HG02642 (cell line): ENCODE measurements around the gene EIF5B.

Experiments used
- ATAC-seq: cut with Tn5 transposase; IDR thresholded peaks from one replicate; pipeline ENCODE4 v1.9.1; 2021; ENCODE audit warnings: mild to moderate bottlenecking; ENCODE audit not compliant: unreplicated experiment, poor library complexity

EIF5B gene

DNA sequence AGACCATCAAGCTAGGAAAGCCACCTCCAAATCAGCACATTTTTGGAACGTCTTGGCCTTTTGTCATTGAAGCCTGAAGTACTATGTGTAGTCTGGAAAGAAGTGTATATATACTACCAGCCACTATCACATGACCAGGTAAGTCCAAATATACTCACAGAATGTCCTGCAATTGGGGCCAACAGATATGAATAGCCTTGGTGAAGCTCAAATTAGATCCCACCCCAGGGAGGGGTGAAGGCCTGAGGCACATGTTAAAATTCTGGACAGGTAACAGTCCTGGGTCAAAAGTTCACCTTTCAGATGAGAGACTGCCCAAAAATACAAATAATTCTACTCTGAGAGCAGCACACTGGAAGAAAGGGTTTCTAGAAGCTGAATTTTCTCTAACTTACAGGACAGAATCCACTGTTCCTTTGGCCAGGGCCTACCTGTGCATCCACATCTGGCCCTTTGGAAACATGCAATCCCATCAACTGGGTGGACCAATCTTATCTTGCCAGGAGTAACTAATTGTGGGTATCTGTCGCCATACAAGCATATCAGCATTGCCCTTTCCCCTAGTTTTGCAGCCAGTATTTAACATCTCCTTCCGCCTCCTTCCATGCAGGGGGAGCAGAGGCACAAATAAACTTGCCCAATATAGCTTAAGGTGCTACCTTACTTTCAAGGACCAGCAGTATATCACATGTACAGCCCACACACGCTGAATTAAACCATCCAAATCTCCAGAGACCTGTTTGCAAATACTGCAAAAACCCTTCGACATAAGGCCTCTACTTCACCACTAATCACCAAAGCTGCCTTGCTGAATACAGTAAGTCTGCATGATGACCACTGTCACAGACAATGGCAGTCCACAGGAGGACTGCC lies 67.8 kb downstream of the EIF5B start:
- no peak for ATAC-seq

DNA sequence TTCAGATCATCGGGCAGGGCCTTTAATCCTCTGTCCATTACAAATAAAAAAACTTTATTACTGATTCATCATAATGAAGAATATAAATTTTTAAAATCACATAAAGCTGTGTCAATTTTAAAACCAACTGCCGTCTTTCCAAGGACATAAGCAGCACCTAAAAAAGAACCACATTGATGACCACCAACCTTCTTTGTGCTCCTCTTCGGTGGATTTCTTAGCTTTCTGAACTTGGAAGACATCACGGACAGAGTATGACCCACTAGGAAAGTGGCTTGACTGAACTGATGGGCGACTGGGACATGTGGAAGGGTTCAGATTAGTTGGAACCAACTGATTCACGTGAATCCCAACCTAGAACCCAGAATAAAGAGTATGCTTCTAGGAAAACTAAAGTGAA lies 68.9 kb downstream of the EIF5B start:
- ATAC-seq, result no peak

DNA sequence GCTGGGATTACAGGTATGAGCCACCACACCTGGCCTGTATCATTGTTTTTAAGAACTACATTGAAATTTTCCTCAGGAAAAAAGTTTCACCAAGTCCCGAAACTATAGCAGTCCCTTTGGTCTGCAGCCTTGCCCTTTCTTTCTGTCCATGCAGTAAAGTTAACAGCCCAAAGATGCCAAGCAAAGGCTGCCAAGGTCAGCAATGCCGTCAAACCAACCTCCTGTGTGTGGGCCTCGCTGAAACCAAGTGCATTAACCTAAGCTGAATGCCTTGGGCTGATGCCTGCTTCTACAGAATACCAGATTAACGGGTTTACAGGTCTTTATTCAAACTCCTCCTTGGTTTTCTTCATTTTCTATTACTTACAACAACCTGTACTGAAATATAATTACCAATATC lies 73.1 kb downstream of the EIF5B start:
- ATAC-seq, result no peak

DNA sequence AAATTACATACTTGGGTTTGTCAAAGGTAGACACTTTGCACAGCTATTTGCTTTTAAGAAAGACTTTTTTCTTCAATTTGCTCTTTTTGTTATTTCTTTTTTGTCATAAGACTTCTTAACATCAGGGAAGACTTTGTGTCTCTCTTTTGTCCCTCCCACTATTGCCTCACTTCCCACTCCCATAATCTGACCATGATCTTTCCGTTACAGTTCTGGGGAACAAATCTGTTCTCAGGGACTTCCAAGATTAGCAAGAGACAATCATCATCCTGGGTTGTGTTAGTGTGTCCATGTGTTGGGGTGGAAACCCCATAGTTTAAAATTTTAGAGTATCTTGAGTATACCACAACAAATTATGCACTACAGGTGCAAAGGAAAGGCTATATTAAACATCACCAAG lies 77.4 kb downstream of the EIF5B start:
- no peak for ATAC-seq

DNA sequence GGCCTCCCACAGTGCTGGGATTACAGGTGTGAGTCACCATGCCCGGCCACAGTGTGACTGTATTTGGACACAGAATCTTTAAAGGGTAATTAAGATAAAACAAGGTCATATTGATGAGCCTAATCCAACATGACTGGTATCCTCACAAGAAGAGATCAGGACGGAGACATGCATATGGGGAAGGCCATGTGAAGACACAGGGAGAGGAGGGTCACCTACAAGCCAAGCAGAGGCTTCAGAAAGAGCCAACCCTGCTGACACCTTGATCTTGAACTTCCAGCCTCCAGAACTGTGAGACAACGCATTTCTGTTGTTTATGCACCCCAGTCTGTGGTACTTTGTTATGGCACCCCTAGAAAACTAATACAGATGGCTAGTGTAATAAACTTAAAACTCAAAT lies 80.2 kb downstream of the EIF5B start:
- ATAC-seq, result no peak

DNA sequence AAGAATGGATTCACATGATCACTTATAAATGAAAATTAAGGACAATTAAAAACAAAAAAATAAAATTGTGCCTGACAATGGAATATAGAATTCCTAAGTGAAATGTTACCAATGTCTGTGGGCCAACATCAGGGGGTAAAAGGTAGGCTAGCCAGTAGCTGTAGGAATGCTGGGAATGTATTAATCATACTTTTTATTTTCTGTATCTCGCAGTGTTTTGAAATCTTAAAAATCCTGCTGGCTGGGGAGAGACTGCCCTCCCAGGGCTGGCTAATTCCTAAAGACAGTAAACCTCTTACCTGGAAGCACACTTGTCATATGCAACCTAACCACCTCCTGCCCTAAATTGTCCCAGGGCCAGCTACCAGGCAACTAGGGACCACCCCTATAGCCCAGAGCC lies 82.8 kb downstream of the EIF5B start:
- ATAC-seq, result no peak

DNA sequence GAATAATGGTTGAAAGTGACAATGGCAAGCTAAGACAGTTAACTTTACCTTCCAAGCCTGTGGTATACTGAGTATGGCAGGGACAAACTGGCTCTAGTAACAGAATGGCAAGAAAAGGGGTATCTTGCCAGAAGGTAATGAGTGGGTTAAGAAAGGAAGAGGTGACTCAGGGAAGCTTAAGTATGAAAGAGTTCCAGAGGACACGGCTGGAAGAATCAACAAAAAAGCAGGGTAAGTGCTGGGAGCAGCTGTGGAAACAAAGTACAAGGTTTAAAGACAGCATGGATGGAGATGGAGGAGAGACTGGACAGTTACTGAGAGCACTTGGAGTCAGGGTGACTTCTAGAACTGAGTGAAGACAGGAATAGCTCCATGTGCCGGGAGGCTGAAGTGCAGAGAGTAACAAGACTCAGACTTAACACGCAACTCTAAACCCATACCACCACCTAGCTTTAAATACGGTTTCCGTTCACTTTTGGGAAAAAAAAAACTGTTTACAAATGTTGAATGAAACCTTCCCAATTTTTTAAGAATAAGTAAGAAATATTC lies 83.6 kb downstream of the EIF5B start:
- no peak for ATAC-seq

DNA sequence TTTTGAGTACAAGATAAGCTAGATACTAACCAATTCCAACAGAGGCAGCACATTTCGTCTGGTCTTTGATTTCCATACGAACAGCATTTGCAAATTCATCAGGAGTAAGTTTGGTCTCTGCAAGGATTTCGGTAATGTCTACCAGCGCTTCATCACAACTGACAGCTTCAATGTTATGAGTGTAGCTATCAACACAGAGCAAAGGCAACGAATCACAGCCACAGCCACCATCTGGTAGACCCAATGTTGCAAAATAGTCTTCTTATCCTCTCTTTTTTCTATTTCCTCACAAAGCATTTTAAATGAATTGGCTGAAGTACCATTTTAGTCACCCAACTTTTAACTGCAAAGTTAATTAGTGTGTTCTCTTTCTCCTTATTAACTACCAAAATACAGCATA lies 84.3 kb downstream of the EIF5B start:
- no peak for ATAC-seq

DNA sequence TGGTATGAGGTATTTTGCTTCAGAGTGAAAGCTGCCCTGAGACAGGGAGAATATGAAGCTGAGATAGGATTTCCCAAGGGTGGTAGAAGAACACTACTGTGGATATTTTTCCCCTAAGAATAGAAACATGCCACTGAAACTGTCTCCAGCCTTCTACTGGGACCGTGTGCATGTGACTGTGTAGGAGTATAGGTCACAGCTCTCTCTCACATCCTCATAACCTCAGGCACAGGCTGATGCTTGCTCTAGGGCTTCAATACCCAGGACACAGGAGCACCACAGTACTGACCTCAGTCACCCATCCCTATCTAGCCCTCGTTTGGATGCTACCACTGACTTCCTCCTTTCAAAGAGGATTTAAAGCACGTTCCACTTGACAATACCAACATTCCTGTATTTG lies 85.4 kb downstream of the EIF5B start:
- ATAC-seq, result no peak

DNA sequence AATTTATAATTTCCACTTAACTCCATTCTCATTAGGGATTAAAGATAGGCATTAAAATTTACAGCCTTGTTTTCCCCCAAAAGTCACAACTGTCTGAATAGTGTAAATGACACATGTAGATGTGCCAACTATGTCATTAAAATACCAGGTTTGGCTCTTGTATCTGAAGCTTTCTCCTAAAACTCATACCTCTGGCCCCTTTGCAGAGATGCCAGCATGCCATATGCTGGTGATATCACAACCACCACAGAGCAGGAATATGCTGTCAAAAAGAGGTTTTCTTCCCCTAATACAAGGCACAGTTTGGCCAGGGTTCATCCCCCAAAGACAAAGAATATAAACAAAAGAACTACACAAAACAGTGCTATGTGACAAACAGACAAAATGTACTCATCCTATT lies 87.2 kb downstream of the EIF5B start:
- ATAC-seq, result no peak

DNA sequence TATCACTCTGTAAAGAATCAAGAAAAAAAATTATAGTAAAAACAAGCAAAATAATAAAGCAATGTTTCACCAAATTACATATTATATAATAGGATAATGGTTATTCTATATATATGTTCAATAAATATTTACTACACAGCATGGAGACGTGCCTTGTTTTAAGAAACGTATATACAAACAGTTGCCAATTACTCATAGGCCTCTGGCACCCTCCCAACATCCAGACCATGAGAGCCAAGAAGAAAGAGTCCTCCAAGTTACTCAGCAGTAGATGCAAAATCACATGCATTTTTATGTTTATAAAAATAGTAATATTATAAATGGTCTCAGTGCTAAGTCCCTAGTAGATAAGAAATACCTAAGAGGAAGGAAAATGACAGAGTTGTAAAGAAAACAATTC lies 87.8 kb downstream of the EIF5B start:
- no peak for ATAC-seq

DNA sequence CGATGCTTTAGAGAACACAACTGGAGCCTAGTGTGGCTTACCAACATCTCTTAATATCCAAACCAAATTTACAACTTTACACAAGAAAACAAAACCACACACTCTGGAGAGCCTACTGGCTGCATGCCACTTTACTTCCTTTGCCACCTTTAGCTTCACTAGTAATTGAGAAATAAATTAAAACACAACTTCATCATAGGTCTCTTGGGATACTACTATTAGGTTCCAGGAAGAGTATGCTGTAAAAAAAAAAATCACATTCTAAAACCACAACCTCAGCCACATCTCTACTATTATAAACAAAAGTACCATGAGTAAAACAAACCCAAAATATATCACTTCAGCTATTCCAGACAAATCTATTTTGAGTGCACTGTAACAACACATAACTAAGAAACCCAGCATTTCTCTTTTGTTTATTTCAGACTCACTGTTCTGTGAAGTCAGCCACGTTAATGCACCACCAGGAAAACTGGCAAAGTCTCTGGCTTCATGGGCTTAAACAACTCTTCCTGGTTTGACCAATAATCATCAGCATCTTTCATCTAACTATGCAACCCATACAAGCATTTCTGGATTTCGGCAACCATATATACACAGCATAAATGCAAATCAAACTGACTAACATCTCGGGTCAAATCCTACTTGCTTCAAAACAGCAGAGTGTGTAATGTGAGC lies 93.6 kb downstream of the EIF5B start:
- ATAC-seq, result no peak

DNA sequence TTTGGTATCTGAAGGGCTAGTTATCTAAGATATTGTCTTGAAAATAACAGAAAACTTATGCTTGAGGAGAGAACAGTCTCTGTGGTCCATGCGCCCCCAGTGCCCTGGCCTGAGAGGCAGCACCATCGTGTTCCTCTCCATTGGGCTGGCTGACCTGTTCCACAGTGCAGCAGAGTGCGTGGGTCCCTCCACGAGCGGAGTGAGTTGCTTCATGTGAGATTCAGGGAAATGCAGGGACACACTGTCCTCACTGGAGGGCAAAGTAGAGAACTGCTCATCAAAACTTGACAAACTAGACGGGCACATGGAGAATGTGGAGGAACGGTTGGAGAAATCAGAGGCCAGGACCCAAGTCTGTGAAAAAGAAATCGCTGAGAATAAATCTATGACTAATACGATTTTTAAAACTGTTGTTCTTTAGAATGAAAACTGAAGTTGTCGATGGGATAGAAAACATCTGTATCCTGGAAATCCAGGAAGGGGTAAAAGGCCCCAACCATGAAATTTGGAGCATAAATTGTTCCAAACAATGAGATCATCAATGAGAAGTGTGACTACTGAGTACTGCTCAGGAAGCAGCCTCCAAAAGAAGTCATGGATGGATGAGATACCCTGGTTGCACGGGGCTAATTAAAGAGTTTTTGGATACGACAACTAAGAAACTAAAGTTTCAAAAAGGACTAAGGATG lies 94.5 kb downstream of the EIF5B start:
- ATAC-seq, result no peak

DNA sequence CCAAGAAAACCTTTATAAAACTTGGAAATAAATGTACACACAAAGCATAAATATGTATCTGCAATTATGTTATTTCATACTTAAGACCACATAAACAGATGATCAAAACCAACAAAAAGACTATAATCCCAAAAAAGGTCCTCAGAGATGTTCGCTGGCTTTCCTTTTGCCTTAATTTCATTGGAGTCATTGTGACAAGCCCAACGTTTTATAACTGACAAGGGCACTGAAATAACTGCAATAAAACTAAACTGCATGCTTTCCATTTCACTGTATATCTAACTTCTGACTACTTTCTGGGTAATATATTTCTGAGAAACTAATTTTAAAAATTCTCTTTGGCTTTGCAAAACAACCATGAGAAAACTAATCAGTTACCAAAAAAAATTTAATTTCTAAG lies 96.2 kb downstream of the EIF5B start:
- ATAC-seq, result no peak

DNA sequence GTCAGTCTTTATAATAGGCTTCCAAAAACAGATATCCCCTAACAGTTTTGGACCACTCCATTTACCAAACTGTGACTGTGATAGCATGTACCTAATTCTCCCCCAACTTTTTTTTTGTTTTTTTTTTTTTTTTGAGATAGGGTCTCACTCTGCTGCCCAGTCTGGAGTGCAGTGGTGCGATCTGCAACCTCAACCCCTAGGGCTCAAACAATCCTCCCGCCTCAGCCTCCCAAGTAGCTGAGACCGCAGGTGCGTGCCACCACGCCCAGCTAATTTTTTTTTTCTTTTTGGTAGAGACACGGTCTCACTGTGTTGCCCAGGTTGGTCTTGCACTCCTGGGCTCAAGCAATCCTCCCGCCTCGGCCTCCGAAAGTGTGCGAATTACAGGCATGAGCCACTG lies 99.7 kb downstream of the EIF5B start:
- no peak for ATAC-seq

DNA sequence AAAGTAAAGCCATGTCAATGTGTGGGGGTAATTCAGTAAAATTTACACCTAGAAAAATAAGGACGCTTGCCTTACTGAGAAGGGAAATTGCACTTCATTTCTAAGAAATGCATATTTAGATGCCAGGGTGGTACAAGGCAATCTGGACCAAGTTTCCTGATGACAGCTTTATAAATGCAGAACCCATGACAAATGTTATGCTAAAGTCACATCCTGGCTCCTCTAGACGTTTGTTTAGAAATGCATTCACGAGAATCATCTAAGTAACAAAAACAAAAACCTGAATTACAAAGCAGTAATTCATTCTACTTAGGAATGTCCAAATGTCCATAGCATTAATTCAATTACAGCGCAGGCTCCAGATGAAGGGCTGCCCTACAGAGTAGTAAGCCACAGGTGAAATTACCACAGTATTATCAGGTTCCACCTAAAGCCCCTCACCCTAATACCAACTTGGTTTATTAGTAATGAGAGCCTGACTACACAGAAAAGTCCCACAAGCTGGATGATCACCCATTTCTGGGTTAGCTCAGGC lies 102.8 kb downstream of the EIF5B start:
- no peak for ATAC-seq

DNA sequence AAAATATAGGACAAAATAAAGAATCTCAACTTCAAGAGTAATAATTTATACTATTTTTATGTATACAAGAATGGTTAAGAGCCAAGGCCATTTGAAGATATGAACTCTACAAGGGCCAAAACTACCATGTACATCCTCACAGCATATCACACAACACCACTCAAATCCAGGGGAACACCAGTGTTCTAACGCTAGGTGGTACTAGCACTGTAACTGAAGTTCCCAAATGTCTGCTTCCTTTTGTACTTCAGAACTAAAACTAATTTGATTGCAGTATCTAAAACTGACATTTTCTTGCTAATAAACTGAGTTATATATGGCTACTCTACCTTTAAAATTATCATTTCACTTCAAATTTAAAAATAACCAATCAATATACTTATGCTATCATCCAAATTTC lies 105.6 kb downstream of the EIF5B start:
- ATAC-seq, result no peak

DNA sequence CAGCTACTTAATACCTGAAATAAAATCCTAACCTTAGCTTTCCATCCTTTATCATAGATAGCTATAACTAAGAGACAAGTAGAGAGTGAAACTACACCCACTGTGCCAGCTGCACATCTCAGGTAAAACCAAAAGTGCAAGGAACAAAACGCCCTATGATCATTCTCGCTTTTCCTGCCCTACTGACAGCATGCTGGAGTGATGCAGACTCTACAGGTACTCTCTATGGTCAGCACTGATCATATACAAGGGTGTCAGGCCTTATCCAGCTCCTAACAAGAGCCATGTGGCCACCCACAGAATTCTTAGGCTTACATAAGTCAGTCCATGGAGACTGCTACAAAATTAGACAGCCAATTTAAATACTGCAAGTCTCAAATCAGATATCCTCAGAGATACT lies 107.0 kb downstream of the EIF5B start:
- peak; percentile 68 for ATAC-seq

DNA sequence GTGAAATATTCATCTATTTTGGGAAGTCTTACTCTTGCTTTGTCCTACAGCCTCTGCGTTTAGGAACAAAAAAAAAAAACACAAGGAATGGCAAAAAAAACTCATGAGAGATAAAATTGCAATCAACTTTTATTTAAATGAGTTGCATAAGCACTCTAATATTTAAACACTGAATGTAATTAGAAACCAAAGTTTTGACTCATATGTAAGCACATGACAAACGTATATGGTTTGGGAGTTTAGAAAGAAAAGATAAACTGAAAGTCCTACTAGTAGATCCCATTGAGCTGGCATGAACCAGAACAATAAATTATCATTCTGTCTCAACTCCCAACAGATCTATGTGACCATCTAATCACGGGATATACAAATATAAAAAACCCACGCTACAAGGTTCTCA lies 107.9 kb downstream of the EIF5B start:
- ATAC-seq, result no peak

DNA sequence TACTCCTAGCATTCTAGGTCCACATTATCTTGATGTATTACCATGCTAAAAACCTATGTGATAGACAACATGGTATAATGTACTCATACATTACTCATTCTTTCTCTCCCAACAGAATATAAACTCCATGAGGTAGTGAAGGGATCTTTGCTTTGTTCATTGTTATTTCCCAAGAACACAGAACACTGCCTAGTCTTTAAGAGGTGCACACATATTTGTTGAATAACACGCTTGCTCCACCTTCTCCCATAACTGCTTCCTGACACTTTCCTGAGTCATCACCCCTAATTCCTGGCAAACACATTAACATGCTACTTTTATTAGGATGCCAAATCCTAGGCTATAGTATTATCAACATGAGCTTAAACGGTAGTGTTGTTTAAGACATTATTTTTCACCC lies 111.4 kb downstream of the EIF5B start:
- no peak for ATAC-seq

DNA sequence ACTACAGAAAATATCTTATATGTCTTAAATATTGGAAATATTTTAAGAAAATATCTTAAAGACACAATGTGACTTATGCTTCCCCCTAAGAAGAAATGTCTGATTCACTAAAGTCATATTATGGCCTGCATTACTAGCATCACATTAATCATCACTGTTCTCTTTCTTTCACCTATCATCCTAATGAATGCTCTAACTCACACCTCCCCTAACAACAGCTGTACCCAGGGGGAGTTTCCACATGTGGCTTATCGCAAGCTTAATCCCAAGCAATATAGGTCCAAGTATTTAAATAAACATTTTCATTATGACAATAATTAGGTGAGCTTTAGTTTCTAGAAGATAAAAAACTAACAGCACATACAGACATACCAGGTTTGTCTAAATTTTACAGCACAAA lies 113.0 kb downstream of the EIF5B start:
- ATAC-seq, result no peak
